Esophagus muscularis mucosa (tissue), 4 donors: ENCODE measurements around the gene NEDD8. TPM values are rescaled to one million over a fixed set of nuclear protein-coding genes. Genes with fewer than 3 reads are reported as not detected.
A peak's percentile ranks its signal among the peaks of the same experiment; 100 is the strongest.

Source experiments
- DNase-seq: peaks from one replicate; pipeline ENCODE4 v3.0.0-alpha.2; 2017; ENCODE audit errors: extremely low spot score
- H3K27ac ChIP-seq, 4 donors: fragments of 200-600 bp; sonication (generic); replicated peaks in 1 of 4; 1 replicate in 3 of 4; 2 replicates in 1 of 4; pipeline ENCODE4 v1.5.1; 2016 to 2019; ENCODE audit warnings: mild to moderate bottlenecking in 1 of 4
- H3K27me3 ChIP-seq, 4 donors: fragments of 200-600 bp; sonication (generic); one replicate each; pipeline versions ENCODE4 v1.5.1 to v1.6.0; 2016 to 2019
- H3K36me3 ChIP-seq, 4 donors: fragments of 200-600 bp; sonication (generic); one replicate each; pipeline ENCODE4 v1.5.1; 2016 to 2019
- H3K4me1 ChIP-seq, 4 donors: fragments of 200-600 bp; sonication (generic); one replicate each; pipeline ENCODE4 v1.5.1; 2016 to 2019
- H3K4me3 ChIP-seq, 4 donors: fragments of 200-600 bp; sonication (generic); 1 replicate in 2 of 4; 2 replicates in 2 of 4; pipeline ENCODE4 v1.5.1; 2016 to 2019; ENCODE audit warnings: mild to moderate bottlenecking in 4 of 4, moderate library complexity in 1 of 4
- H3K9me3 ChIP-seq, 4 donors: fragments of 200-600 bp; sonication (generic); 1 replicate in 3 of 4; 2 replicates in 1 of 4; pipeline ENCODE4 v1.5.1; 2016 to 2019
- EP300 ChIP-seq: sonication (generic); formaldehyde crosslinking; IDR thresholded peaks from one replicate; pipeline ENCODE4 v1.6.1; 2017; ENCODE audit warnings: antibody characterized with exemption
- POLR2A ChIP-seq: fragments of 450-650 bp; IDR thresholded peaks from one replicate; pipeline ENCODE4 v1.6.1; 2017; ENCODE audit warnings: antibody characterized with exemption, moderate library complexity, mild to moderate bottlenecking, low read depth
- POLR2AphosphoS5 ChIP-seq, 2 donors: sonication (generic); formaldehyde crosslinking; IDR thresholded peaks; one replicate each; pipeline ENCODE4 v1.6.1; 2017; ENCODE audit warnings: antibody characterized with exemption in 2 of 2
- WGBS: methylation state at CpG from one replicate; pipeline ENCODE4 v1.1.5; 2018; 5-methylcytosine and 5-hydroxymethylcytosine counted together
- intact Hi-C: fragments of 100-400 bp; cut with DNase I; formaldehyde crosslinking; loops from one replicate; pipeline ENCODE4 v1.15.1; 2023
- total RNA-seq, 4 donors: library from RNA; depleted of rRNA; stranded (reverse); fragments of >200 nt; gene quantifications; one replicate each; pipeline versions ENCODE4 v1.1.0 to v1.2.1, GENCODE V29; 2016
- TF ChIP-seq, protein P1 (sequence below), 3 experiments: fragments of 200-600 bp in 2 of 3; fragments of 450-650 bp in 1 of 3; sonication (generic) in 2 of 3; IDR thresholded peaks; one replicate each; pipeline ENCODE4 v1.5.1; 2017 to 2019; ENCODE audit warnings: antibody characterized with exemption in 3 of 3, mild to moderate bottlenecking in 2 of 3, moderate library complexity in 1 of 3

Gene NEDD8
- 100 to 1,000 TPM; 117 to 152 (median 131) TPM for total RNA-seq

DNA sequence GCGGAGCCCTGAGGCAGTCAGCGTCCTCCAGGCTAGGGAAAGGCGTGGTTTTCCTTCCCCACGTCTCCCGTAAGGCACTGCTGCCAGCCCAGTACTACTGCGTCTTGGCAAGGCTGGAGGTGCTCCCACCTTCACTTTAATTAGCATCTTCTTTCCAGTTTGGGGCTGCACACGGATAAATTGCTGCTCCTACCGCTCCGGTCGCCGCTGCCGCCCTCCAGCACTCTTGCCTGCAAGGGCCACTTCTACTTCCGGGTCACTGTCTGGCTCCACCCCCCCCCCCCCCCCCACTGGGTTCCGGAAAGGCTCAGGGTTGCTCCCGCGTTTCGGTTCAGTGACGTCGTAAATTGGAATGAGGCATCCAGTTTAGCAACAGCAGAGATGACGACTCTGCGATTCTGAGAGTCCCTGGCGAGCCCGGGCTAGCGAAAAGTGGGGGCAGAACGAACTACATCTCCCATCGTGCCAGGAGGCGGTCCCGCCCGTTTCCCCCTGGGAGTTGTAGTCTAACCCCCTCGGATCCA, at the start of gene NEDD8:
TSS of gene NEDD8 (minus strand) at position 247 of the 524 bp plus-strand sequence. CDS start at position 147, 100 bp downstream.
- intact Hi-C loops, result no loop called here
- no peaks in the 10 kb centered on the region for H3K9me3 ChIP-seq
- 0% methylated on average over 19 of the region's 30 CpGs for WGBS
- H3K36me3 ChIP-seq, result peaks cover 16 to 46% (median 29%) of the 10 kb centered on the region in 4 donors
- H3K4me3 ChIP-seq, result peak within 1 kb of the TSS; percentile 89 to 97 (median 92)
- no peaks in the 10 kb centered on the region for H3K27me3 ChIP-seq
- peaks cover 30 to 45% (median 38%) of the 10 kb centered on the region in 4 donors for H3K4me1 ChIP-seq
- peak within 1 kb of the TSS; percentile 86 to 94 (median 92) for H3K27ac ChIP-seq
- TF ChIP-seq POLR2A, result peak; percentile 68
- no peak for TF ChIP-seq EP300
- TF ChIP-seq POLR2AphosphoS5 (IDR thresholded peaks at IDR 0.05), result peak; percentile 49 to 91
- DNase-seq, result peak; percentile 99

DNA sequence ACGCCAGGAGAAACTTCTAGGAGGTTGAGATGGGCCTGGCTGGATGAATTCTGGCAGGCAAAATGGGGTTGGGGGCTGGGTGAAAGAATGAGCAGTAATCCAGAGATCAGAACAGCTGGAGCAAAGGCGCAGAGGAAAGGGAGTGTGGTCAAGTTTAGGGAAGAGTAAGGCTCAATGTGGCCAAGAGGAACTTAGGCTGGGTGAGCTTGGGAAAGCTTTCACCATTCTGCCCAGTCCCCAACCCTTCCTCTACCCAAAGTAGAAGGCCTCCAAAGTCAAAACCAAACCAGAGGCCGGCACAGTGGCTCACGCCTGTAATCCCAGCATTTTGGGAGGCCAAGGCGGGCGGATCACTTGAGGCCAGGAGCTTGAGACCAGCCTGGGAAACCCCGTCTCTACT, 49.5 kb upstream of the NEDD8 start:
- DNase-seq, result no peak
- no peaks in the 10 kb centered on the region for H3K36me3 ChIP-seq
- H3K4me1 ChIP-seq, result peaks cover 0 to 9% (median 0%) of the 10 kb centered on the region in 4 donors
- TF ChIP-seq, protein P1, sequence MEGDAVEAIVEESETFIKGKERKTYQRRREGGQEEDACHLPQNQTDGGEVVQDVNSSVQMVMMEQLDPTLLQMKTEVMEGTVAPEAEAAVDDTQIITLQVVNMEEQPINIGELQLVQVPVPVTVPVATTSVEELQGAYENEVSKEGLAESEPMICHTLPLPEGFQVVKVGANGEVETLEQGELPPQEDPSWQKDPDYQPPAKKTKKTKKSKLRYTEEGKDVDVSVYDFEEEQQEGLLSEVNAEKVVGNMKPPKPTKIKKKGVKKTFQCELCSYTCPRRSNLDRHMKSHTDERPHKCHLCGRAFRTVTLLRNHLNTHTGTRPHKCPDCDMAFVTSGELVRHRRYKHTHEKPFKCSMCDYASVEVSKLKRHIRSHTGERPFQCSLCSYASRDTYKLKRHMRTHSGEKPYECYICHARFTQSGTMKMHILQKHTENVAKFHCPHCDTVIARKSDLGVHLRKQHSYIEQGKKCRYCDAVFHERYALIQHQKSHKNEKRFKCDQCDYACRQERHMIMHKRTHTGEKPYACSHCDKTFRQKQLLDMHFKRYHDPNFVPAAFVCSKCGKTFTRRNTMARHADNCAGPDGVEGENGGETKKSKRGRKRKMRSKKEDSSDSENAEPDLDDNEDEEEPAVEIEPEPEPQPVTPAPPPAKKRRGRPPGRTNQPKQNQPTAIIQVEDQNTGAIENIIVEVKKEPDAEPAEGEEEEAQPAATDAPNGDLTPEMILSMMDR (IDR thresholded peaks at IDR 0.05), result no peak
- no peak for TF ChIP-seq EP300
- TF ChIP-seq POLR2AphosphoS5 (IDR thresholded peaks at IDR 0.05), result no peak
- no peak for TF ChIP-seq POLR2A
- 79% methylated on average over 7 of the region's 7 CpGs for WGBS
- no peaks in the 10 kb centered on the region for H3K27me3 ChIP-seq
- H3K27ac ChIP-seq, result no peak overlapping the region
- H3K4me3 ChIP-seq, result no peak overlapping the region
- no peaks in the 10 kb centered on the region for H3K9me3 ChIP-seq
- intact Hi-C loops, result no loop called here

DNA sequence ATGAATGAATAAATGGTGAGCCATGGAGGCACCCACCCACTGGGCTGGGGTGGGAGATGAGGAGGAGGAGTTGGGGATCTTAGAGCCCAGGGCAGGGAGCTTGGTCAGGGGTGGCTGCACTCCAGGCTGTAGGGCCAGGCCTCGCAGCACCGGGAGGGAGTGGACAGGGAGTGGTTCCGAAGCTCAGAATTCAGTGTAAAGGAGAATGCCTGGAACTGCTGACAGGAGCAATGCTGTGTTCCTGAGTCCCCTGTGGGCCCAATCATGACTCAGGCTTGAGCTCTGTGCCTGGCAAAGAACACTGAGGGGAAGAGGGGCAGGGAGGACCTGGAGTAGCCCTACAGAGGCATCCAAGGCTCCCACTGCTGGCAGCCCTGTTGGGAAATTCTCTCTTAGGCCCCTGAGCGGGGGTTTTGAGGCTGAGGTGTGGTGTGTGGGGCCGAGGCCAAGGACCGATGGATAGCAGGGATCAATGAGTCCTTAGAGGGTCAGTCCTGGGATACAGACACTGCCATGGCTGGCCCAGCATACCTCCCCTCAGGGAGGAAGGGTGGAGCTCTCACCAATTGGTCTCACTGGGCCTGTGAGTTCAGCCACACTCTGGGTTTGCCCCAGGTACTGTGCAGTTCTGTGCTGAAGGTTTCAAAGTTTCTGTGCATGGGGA, 48.8 kb upstream of the NEDD8 start:
- WGBS, result 64% methylated on average over 3 of the region's 6 CpGs
- Histone ChIP-seq H3K36me3 (no peaks in the 10 kb centered on the region), H3K9me3 (no peaks in the 10 kb centered on the region), H3K4me3 (no peak overlapping the region), H3K27ac (no peak overlapping the region), H3K4me1 (peaks cover 0 to 9% (median 0%) of the 10 kb centered on the region in 4 donors), H3K27me3 (no peaks in the 10 kb centered on the region)
- TF ChIP-seq POLR2A (no peak), POLR2AphosphoS5 (IDR thresholded peaks at IDR 0.05) (no peak), EP300 (no peak)
- TF ChIP-seq, protein P1 (IDR thresholded peaks at IDR 0.05), result no peak
- DNase-seq, result no peak
- intact Hi-C loops, result no loop called here

DNA sequence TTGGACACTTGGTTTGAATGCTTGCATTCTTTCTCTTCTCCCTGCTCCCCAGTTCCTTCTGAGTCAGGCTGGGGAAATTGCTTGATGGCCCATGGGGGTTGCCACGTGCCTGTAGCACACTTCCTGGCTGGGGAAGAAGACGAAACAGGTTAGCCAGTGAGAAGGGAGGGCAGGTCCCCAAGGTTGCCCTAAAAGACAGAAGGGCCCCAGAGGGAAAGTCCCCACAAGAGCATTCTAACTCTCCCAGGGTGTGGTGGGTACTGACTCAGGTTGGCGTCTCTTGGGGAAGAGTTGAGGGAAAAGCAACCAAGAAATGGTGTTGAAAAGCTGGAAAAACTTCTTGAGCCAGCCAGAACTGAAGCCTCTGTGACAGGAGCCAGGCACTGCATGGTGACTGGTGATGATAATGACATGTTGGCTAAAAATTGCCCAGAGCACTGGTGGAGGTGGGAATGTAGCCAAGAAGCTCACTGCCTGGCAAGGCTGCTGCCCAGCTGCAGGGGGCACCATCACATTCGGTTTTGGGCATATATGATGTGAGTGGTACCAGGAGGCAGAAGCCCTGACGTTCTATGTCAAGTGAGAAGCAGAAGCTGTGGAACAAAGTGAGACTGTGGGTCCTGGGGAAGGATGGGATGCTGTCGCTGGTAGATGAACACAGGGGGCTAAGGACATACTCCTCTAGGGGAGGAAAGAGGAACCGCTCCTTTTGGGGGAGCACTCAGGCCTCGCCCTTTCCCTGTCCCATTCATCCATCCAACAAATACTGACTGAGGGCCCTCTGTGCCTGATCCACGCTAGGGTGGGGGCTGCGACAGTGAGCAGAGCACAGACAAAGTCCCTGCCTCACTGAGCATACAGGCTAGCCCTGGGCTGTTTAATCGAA, 47.4 kb upstream of the NEDD8 start:
- intact Hi-C loops, result no loop called here

More for the DNA sequence above, 47.4 kb upstream of the NEDD8 start:
- H3K36me3 ChIP-seq, result no peaks in the 10 kb centered on the region
- peaks cover 0 to 12% (median 0%) of the 10 kb centered on the region in 4 donors for H3K4me1 ChIP-seq
- DNase-seq, result no peak
- WGBS, result 63% methylated on average over 11 of the region's 11 CpGs
- no peaks in the 10 kb centered on the region for H3K27me3 ChIP-seq
- no peak overlapping the region for H3K4me3 ChIP-seq
- TF ChIP-seq POLR2A (no peak), EP300 (no peak), POLR2AphosphoS5 (IDR thresholded peaks at IDR 0.05) (no peak)
- TF ChIP-seq, protein P1 (IDR thresholded peaks at IDR 0.05), result no peak
- no peaks in the 10 kb centered on the region for H3K9me3 ChIP-seq
- no peak overlapping the region for H3K27ac ChIP-seq
